Purkinje cell (primary cell): ENCODE measurements around the gene SPPL3. TPM values are rescaled to one million over a fixed set of nuclear protein-coding genes. Genes with fewer than 3 reads are reported as not detected.

Experiments used
- polyA plus RNA-seq: library from polyadenylated mRNA; unstranded; fragments of >200 nt; fragmentation: Nextera tagmentation; gene quantifications from 2 replicates; pipeline ENCODE4 v1.2.1, GENCODE V29; 2014

SPPL3 gene
- 30.2 and 33.6 TPM in 2 replicates for polyA plus RNA-seq

DNA sequence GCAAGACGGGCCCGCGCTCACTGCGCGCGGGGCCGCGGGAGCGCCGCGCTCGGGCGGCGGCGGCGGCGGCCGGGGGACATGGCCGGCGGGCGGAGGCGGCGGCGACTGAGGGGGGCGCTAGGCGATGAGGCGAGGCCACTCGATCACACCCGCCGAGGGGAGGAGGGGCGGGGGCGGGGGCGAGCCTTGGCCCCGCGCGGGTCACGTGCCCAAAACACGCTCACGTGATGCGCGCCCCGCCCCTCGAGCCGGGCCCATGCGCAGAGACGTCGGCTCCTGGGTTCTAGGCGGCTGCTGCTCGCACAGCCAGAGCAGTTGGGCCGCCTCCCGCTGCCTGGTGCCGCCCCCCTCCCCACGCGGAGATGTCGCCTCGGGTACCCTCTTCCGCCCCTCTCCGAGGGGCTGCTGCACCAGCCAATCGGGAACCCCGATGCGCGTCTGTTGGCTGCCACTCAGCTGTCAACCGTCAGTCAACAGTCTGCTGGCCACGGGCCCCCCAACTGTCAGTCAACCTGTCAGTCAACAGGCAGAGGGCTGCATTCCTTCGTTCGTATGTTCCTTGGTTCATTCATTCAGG lies at the start of gene SPPL3:
SPPL3 (minus strand) TSS at position 162 of the 577 bp plus-strand sequence. CDS start 491 bp downstream, outside the sequence.

GRCh38 chr12:120725659-120726509 lies 178.3 kb downstream of the SPPL3 start, which contains the start of gene ACADS:
Gene ACADS, plus strand, starts transcription at chr12:120725826. Its CDS starts 60 bp downstream, at chr12:120725886.

Other genes with a start within 250 kb of the SPPL3 start
- gene MLEC, start 217.2 kb downstream of the SPPL3 start, polyA plus RNA-seq = 68.9 and 84.1 TPM in 2 replicates
- gene UNC119B, start 193.9 kb downstream of the SPPL3 start, polyA plus RNA-seq = 2.0 and 2.4 TPM in 2 replicates
- 0.40 and 0.99 TPM in 2 replicates for gene ACADS, start 178.5 kb downstream of the SPPL3 start, polyA plus RNA-seq
- gene HNF1A, start 74.2 kb upstream of the SPPL3 start, polyA plus RNA-seq = not detected in 2 replicates
- 7.2 and 7.5 TPM in 2 replicates for gene C12orf43, start 112.1 kb upstream of the SPPL3 start, polyA plus RNA-seq
- gene OASL, start 134.9 kb upstream of the SPPL3 start, polyA plus RNA-seq = 0.22 TPM in 1 of 2 replicates, not detected in the other
- gene P2RX7, start 228.5 kb upstream of the SPPL3 start, polyA plus RNA-seq = 0.69 and 1.5 TPM in 2 replicates